Measurements from ENCODE around the gene FAM53A.

Gene FAM53A

GRCh38 chr4:1603413-1604135 is 80.5 kb downstream of the FAM53A start:
- no peak for DNase-seq (ENCODE audit: extremely low read depth, insufficient read length)
- H3K4me3 ChIP-seq (replicated peaks; ENCODE audit: low read depth, low read length): no peak overlapping the region

GRCh38 chr4:1602655-1603412 is 81.3 kb downstream of the FAM53A start:
- H3K27me3 ChIP-seq (replicated peaks; ENCODE audit: control insufficient read depth, insufficient read depth, low read length): no peaks in the 10 kb centered on the region
- no peak overlapping the region for H3K4me3 ChIP-seq (replicated peaks; ENCODE audit: low read depth, low read length)
- TF ChIP-seq CTCF (IDR thresholded peaks at IDR 0.05; ENCODE audit: insufficient read depth, low read length, poor library complexity, severe bottlenecking): no peak
- no peaks in the 10 kb centered on the region for H3K36me3 ChIP-seq (ENCODE audit: control insufficient read depth, insufficient read depth, low read length)
- no peak for DNase-seq (ENCODE audit: extremely low read depth, insufficient read length)

More at GRCh38 chr4:1603413-1604135, 80.5 kb downstream of the FAM53A start:
- no peaks in the 10 kb centered on the region for H3K36me3 ChIP-seq (ENCODE audit: control insufficient read depth, insufficient read depth, low read length)
- no peaks in the 10 kb centered on the region for H3K27me3 ChIP-seq (replicated peaks; ENCODE audit: control insufficient read depth, insufficient read depth, low read length)
- no peak for TF ChIP-seq CTCF (IDR thresholded peaks at IDR 0.05; ENCODE audit: insufficient read depth, low read length, poor library complexity, severe bottlenecking)

GRCh38 chr4:1601852-1602654 is 82.1 kb downstream of the FAM53A start:
- no peak for DNase-seq (ENCODE audit: extremely low read depth, insufficient read length)
- no peak overlapping the region for H3K4me3 ChIP-seq (replicated peaks; ENCODE audit: low read depth, low read length)
- no peaks in the 10 kb centered on the region for H3K36me3 ChIP-seq (ENCODE audit: control insufficient read depth, insufficient read depth, low read length)
- no peak for TF ChIP-seq CTCF (IDR thresholded peaks at IDR 0.05; ENCODE audit: insufficient read depth, low read length, poor library complexity, severe bottlenecking)
- no peaks in the 10 kb centered on the region for H3K27me3 ChIP-seq (replicated peaks; ENCODE audit: control insufficient read depth, insufficient read depth, low read length)

- Histone ChIP-seq H3K36me3 (ENCODE audit: control insufficient read depth, insufficient read depth, low read length) (no peaks in the 10 kb centered on the region), H3K4me3 (replicated peaks; ENCODE audit: low read depth, low read length) (no peak overlapping the region), H3K27me3 (replicated peaks; ENCODE audit: control insufficient read depth, insufficient read depth, low read length) (no peaks in the 10 kb centered on the region)
- no peak for DNase-seq (ENCODE audit: extremely low read depth, insufficient read length)
- TF ChIP-seq CTCF (IDR thresholded peaks at IDR 0.05; ENCODE audit: insufficient read depth, low read length, poor library complexity, severe bottlenecking): no peak
Measured at GRCh38 chr4:1601533-1601835, 82.6 kb downstream of the FAM53A start.

GRCh38 chr4:1600811-1601532 is 83.1 kb downstream of the FAM53A start:
- Histone ChIP-seq H3K27me3 (replicated peaks; ENCODE audit: control insufficient read depth, insufficient read depth, low read length) (no peaks in the 10 kb centered on the region), H3K4me3 (replicated peaks; ENCODE audit: low read depth, low read length) (no peak overlapping the region), H3K36me3 (ENCODE audit: control insufficient read depth, insufficient read depth, low read length) (no peaks in the 10 kb centered on the region)
- DNase-seq (ENCODE audit: extremely low read depth, insufficient read length): no peak
- TF ChIP-seq CTCF (IDR thresholded peaks at IDR 0.05; ENCODE audit: insufficient read depth, low read length, poor library complexity, severe bottlenecking): no peak
